ENCODE data around the gene GM2A. TPM values are rescaled to one million over a fixed set of nuclear protein-coding genes. Genes with fewer than 3 reads are reported as not detected.

Gene GM2A
- total and polyA plus RNA-seq, 5 experiments from 2014 or later: 3.8 to 13.8 (median 6.5) TPM

GRCh38 chr5:151280443-151280842 lies 27.5 kb downstream of the GM2A start:
- ATAC-seq (no peak), DNase-seq (no peak)
- no peaks in the 10 kb centered on the region for H3K4me1 Mint-ChIP-seq
- H3K36me3 Mint-ChIP-seq: peaks cover 0 to 4% (median 0%) of the 10 kb centered on the region in 3 donors
- POLR2A ChIA-PET: no interaction called here
- no peak overlapping the region for H3K4me3 Mint-ChIP-seq
- no peaks in the 10 kb centered on the region for H3K9me3 Mint-ChIP-seq
- H3K27me3 Mint-ChIP-seq: peaks cover 0 to 6% (median 0%) of the 10 kb centered on the region in 5 donors
- H3K27ac Mint-ChIP-seq: no peak overlapping the region

DNA sequence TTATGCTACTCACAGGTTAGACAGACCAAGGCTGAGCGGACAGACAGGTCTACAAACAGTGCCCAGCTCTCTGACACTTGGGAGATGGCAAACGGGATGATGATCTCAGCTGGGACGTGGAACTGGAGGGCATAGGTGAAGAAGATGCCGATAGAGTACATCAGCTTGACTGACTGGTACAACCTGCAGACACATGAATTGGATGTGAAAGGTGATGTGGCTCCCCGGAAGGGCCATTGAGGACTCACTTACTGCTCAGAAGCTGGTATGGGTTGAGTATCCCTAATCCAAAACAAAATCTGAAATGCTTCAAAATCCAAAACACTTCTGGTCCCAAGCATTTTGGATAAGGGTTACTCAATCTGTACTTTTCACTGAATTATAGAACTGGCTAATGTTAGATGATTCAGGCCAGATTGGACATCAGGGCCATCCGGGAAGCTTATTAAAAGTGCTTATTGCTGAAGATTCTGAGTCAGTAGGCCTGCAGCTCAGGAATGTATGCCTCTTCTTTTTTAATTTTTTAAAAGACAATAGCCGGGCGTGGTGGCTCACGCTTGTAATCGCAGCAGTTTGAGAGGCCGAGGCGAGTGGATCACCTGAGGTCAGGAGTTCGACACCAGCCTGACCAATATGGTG lies 28.1 kb downstream of the GM2A start:
- H3K9me3 Mint-ChIP-seq: no peaks in the 10 kb centered on the region
- H3K4me1 Mint-ChIP-seq: no peaks in the 10 kb centered on the region
- POLR2A ChIA-PET: no interaction called here
- ATAC-seq (no peak), DNase-seq (no peak)
- H3K27me3 Mint-ChIP-seq: peaks cover 0 to 6% (median 0%) of the 10 kb centered on the region in 5 donors
- H3K27ac Mint-ChIP-seq: no peak overlapping the region
- H3K36me3 Mint-ChIP-seq: peaks cover 0 to 4% (median 0%) of the 10 kb centered on the region in 3 donors
- no peak overlapping the region for H3K4me3 Mint-ChIP-seq

- POLR2A ChIA-PET: interaction anchor here (0.6 kb wide), 1 partner anchor 167 kb away, joined by 3 read pairs; no protein-coding TSS in a partner anchor
- H3K4me1 Mint-ChIP-seq: peaks cover 0 to 1% (median 0%) of the 10 kb centered on the region in 4 donors
- no peaks in the 10 kb centered on the region for H3K9me3 Mint-ChIP-seq
- DNase-seq (no peak), ATAC-seq (no peak)
- H3K27me3 Mint-ChIP-seq: peaks cover 0 to 6% (median 0%) of the 10 kb centered on the region in 5 donors
- peaks cover 0 to 3% (median 0%) of the 10 kb centered on the region in 3 donors for H3K36me3 Mint-ChIP-seq
- H3K27ac Mint-ChIP-seq: no peak overlapping the region
- H3K4me3 Mint-ChIP-seq: no peak overlapping the region
These were observed 30.3 kb downstream of the GM2A start for GRCh38 chr5:151283120-151283825.

DNA sequence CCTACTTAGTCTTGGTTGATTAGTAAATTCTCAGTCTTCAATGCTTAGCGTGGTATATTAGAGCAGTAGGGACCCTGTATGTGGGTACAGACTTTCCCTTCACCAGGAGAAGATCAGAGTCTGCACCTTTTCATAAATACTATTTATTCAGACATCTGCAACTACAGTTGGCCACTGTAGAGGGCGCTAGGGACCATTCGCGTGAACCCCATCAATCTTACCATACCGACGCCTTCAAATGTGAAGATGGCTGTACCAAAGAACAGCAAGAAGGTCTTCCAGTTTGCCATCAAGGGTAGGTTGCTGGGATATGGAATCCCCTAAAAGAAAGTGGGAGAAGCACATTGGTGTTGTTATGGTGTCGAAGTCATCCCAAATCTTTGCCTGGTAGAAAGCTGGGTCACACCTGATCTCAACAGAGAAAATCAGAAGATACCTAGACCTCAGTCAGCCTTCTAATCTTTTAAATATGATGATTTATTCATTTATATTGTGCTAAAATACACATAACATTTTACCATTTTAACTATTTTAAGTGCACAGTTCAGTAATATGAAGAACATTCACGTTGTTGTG lies 31.5 kb downstream of the GM2A start:
- no peak for DNase-seq
- Mint-ChIP-seq H3K9me3 (no peaks in the 10 kb centered on the region), H3K4me1 (peaks cover 0 to 2% (median 0%) of the 10 kb centered on the region in 4 donors), H3K36me3 (peaks cover 0 to 3% (median 0%) of the 10 kb centered on the region in 3 donors), H3K27me3 (peaks cover 0 to 6% (median 0%) of the 10 kb centered on the region in 5 donors), H3K4me3 (no peak overlapping the region), H3K27ac (no peak overlapping the region)
- POLR2A ChIA-PET: no interaction called here
- ATAC-seq: no peak

GRCh38 chr5:151285683-151286082 lies 32.7 kb downstream of the GM2A start:
- ATAC-seq (no peak), DNase-seq (no peak)
- H3K27ac Mint-ChIP-seq: no peak overlapping the region
- H3K9me3 Mint-ChIP-seq: no peaks in the 10 kb centered on the region
- H3K27me3 Mint-ChIP-seq: peaks cover 0 to 6% (median 0%) of the 10 kb centered on the region in 5 donors
- H3K4me3 Mint-ChIP-seq: no peak overlapping the region
- POLR2A ChIA-PET: no interaction called here
- H3K4me1 Mint-ChIP-seq: peaks cover 0 to 2% (median 0%) of the 10 kb centered on the region in 4 donors
- no peaks in the 10 kb centered on the region for H3K36me3 Mint-ChIP-seq

DNA sequence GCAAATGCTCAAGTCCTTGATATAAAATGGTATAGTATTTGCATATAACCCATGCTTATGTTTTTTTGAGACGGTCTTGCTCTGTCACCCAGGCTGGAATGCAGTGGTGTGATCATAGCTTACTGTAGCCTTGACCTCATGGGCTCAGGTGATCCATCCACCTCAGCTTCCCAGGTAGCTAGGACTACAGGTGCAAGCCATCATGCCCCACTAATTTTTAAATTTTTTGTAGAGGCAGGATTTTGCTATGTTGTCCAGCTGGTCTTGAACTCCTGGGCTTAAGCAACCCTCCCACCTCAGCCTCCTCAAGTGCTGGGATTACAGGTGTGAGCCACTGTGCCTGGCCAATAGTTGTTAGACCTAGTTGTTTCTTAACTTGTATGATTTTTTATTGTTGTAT lies 33.3 kb downstream of the GM2A start:
- ATAC-seq (no peak), DNase-seq (no peak)
- Mint-ChIP-seq H3K9me3 (no peaks in the 10 kb centered on the region), H3K4me1 (peaks cover 0 to 2% (median 0%) of the 10 kb centered on the region in 4 donors), H3K27me3 (peaks cover 0 to 2% (median 0%) of the 10 kb centered on the region in 5 donors), H3K4me3 (no peak overlapping the region), H3K27ac (no peak overlapping the region), H3K36me3 (no peaks in the 10 kb centered on the region)
- POLR2A ChIA-PET: no interaction called here

GRCh38 chr5:151288180-151288579 lies 35.2 kb downstream of the GM2A start:
- Mint-ChIP-seq H3K36me3 (no peaks in the 10 kb centered on the region), H3K4me1 (peaks cover 0 to 2% (median 0%) of the 10 kb centered on the region in 4 donors), H3K27me3 (peaks cover 0 to under 1% (median 0%) of the 10 kb centered on the region in 5 donors), H3K9me3 (no peaks in the 10 kb centered on the region), H3K27ac (no peak overlapping the region), H3K4me3 (no peak overlapping the region)
- DNase-seq (no peak), ATAC-seq (no peak)
- POLR2A ChIA-PET: no interaction called here

GRCh38 chr5:151293624-151294023 lies 40.6 kb downstream of the GM2A start:
- H3K4me1 Mint-ChIP-seq: peaks cover 0 to 1% (median 0%) of the 10 kb centered on the region in 4 donors
- H3K4me3 Mint-ChIP-seq: no peak overlapping the region
- POLR2A ChIA-PET: no interaction called here
- H3K27me3 Mint-ChIP-seq: peaks cover 4 to 9% (median 6%) of the 10 kb centered on the region in 5 donors
- H3K36me3 Mint-ChIP-seq: no peaks in the 10 kb centered on the region
- H3K9me3 Mint-ChIP-seq: no peaks in the 10 kb centered on the region
- no peak for DNase-seq
- no peak overlapping the region for H3K27ac Mint-ChIP-seq
- no peak for ATAC-seq

DNA sequence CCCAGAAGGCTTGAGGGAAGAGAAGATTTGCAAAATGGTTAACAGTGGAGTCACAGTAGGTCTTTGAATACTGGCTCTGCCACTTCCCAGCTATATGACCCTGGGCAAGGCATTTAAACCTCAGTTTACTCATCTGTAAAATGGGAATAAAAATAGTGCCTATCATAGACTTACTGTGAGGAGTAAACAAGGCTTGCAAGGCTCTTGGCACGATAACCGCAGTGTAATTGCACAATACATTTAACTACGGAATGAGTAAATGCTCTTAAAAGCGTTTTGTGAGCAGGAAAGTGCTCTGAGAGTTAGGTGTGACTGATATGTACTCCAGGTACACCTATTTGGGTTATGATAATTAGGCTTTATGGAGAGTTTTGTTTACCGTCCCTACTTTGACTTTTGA lies 42.2 kb downstream of the GM2A start:
- no peak overlapping the region for H3K4me3 Mint-ChIP-seq
- peaks cover 4 to 13% (median 8%) of the 10 kb centered on the region in 5 donors for H3K27me3 Mint-ChIP-seq
- H3K4me1 Mint-ChIP-seq: peaks cover 0 to 1% (median 0%) of the 10 kb centered on the region in 4 donors
- H3K9me3 Mint-ChIP-seq: no peaks in the 10 kb centered on the region
- ATAC-seq (no peak), DNase-seq (no peak)
- H3K27ac Mint-ChIP-seq: no peak overlapping the region
- no peaks in the 10 kb centered on the region for H3K36me3 Mint-ChIP-seq
- POLR2A ChIA-PET: no interaction called here

DNA sequence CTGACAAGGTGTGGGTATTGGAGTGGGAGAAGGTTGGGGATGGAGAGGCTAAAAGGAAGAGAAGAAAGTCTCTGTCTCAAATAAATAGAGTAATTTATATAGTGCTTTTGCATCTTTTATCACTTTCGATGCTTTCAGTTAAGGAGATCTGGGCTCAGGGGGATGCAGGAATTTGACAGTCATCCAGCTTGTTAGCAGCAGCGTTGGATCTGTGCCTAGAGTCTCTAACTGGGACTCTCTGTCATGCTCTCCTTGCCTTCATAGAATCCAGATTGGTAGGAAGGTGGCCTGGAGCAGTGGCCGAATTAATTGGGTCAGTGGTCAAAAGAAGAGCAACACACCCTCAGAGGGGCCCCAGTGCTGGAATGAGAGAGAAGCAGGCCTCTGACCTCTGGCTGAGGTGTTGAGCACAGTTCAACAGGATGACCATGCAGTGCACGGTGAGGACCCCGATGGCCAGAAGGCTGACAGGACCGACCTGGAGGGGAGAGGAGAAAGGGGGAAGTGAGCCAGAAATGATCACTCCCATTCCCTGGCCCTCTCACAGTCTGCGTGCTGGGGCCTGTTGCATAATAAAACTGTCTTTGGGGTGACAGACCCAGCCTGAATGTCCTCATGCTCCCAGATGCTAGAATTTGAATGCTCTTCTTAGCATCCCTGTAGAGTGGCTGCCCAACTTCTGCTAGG lies 42.9 kb downstream of the GM2A start:
- POLR2A ChIA-PET: no interaction called here
- no peaks in the 10 kb centered on the region for H3K9me3 Mint-ChIP-seq
- H3K27ac Mint-ChIP-seq: peak overlapping the region in 1 of 10 donors; percentile 27
- no peak overlapping the region for H3K4me3 Mint-ChIP-seq
- no peak for DNase-seq
- H3K27me3 Mint-ChIP-seq: peaks cover 4 to 17% (median 8%) of the 10 kb centered on the region in 5 donors
- no peak for ATAC-seq
- no peaks in the 10 kb centered on the region for H3K36me3 Mint-ChIP-seq
- H3K4me1 Mint-ChIP-seq: peaks cover 0 to 1% (median 0%) of the 10 kb centered on the region in 4 donors

DNA sequence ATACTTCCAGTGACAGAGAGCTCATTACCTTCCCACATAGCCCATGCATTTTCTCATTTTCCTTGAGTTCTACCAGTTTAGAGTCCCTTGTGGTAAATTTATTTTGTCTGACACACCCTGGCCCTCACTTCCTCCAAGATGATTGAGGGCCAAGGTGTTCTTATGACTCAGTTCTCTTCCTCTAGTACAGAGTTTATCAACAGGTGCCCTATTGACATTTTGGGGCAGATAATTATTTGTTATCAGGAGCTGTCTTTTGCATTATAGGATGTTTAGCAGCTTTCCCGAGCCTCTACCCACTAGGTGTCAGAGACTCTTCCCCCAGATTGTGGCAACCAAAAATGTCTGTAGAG lies 43.5 kb downstream of the GM2A start:
- H3K36me3 Mint-ChIP-seq: no peaks in the 10 kb centered on the region
- H3K9me3 Mint-ChIP-seq: no peaks in the 10 kb centered on the region
- H3K4me1 Mint-ChIP-seq: peaks cover 0 to 1% (median 0%) of the 10 kb centered on the region in 4 donors
- DNase-seq: no peak
- H3K27ac Mint-ChIP-seq: no peak overlapping the region
- POLR2A ChIA-PET: no interaction called here
- no peak overlapping the region for H3K4me3 Mint-ChIP-seq
- peaks cover 4 to 22% (median 8%) of the 10 kb centered on the region in 5 donors for H3K27me3 Mint-ChIP-seq
- ATAC-seq: no peak

- Mint-ChIP-seq H3K36me3 (no peaks in the 10 kb centered on the region), H3K27ac (no peak overlapping the region)
These were observed 44.0 kb downstream of the GM2A start for GRCh38 chr5:151296974-151297373.

More at GRCh38 chr5:151296974-151297373, 44.0 kb downstream of the GM2A start:
- H3K9me3 Mint-ChIP-seq: no peaks in the 10 kb centered on the region
- H3K4me1 Mint-ChIP-seq: peaks cover 0 to 1% (median 0%) of the 10 kb centered on the region in 4 donors
- H3K27me3 Mint-ChIP-seq: peaks cover 5 to 27% (median 8%) of the 10 kb centered on the region in 5 donors
- ATAC-seq (no peak), DNase-seq (no peak)
- H3K4me3 Mint-ChIP-seq: no peak overlapping the region
- POLR2A ChIA-PET: no interaction called here
